Activated CD8-positive, alpha-beta memory T cell treated with anti-CD3 and anti-CD28 coated beads for 36 hours (primary cell): ENCODE measurements around the gene SFMBT1. TPM values are rescaled to one million over a fixed set of nuclear protein-coding genes. Genes with fewer than 3 reads are reported as not detected.

Experiments used
- CTCF ChIA-PET: fragments of 350-600 bp; sonication (Branson Sonifier 250); formaldehyde crosslinking; loops from one replicate; lab custom pipeline; 2021; ENCODE audit warnings: antibody characterized with exemption; lab: Charles Lee
- POLR2A ChIA-PET: fragments of 350-600 bp; sonication (Branson Sonifier 250); formaldehyde crosslinking; loops from one replicate; lab custom pipeline; 2021; ENCODE audit warnings: antibody characterized with exemption; lab: Charles Lee
- total RNA-seq, 2 experiments: library from RNA; stranded (reverse); gene quantifications; one replicate each; pipeline ENCODE4 v1.2.3, GENCODE V29; 2021

SFMBT1 gene
- total RNA-seq, 2 experiments from 2014 or later, result 17.4 to 20.3 TPM

DNA sequence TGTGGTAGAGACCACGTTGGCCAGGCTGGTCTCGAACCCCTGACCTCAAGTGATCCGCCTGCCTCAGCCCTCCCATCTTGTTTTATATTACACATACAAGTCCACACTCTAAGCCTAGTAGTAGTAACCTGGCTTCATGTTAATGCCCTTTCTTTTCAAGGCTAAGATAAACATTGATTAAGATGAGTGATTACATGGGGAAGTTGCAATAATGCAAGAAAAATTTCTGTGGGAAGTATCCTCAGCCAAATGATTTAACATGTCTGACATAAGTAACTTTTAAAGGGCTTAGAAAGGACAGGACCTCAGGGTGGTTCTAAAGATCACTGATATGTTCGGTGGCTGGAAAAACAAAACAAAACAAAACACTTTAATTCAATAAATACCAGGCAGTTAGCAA lies 72.1 kb downstream of the SFMBT1 start:
- ChIA-PET CTCF (no interaction called here), POLR2A (no interaction called here)

GRCh38 chr3:52971895-52972294 lies 74.0 kb downstream of the SFMBT1 start:
- ChIA-PET POLR2A (no interaction called here), CTCF (no interaction called here)

DNA sequence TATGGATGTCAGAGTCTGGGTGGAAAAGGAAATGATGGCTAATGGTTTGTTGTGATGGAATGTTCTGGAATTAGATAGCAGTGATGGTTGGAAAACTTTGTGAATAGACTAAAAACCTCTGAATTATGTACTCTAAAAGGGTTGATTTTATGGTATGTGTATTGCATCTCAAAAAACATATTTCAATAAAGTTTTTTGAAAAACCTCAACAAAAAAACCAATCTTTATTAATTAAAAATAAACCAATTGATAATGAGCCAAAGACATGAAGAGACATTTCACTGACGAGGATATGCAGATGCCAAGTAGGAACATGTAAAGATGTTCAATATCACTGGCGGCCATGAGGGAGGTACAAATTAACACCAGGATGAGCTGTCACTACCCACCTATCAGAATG lies 78.5 kb downstream of the SFMBT1 start:
- CTCF ChIA-PET, result no interaction called here

DNA sequence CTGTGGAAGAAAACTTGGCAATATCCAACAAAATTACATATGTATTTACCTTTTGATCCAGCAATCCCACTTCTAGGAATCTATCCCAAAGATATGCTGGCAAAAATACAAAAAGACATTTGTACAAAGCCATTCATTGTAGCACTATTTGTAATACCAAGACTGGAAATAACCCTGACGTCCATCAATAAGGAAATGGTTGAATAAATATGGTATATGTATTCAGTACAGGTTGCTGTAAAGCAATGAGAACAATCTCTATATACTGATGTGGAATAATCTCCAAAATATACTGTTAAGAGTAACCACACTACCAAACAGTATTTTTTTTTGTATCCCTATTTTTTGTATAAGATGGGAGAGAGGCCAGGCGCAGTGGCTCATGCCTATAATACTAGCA lies 83.7 kb downstream of the SFMBT1 start:
- ChIA-PET CTCF (no interaction called here), POLR2A (no interaction called here)

More for the DNA sequence above, 78.5 kb downstream of the SFMBT1 start:
- POLR2A ChIA-PET, result no interaction called here

DNA sequence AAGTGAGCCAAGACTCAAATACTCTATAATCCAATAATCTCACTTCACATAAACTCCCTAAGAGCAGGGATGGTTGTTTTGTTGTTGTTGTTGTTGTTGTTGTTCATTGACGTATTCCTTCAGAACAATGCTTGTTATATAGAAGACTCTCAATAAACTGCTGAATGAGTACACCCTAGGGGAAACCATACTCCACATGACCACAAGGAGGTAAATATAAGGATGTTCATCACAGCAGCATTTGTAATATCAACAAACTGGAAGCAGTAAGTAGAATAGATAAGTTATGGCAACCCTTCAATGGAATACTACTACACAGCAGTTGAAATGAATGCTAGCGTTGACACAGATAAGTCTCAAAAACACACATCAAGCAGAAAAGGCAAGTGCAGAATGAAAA lies 86.1 kb downstream of the SFMBT1 start:
- CTCF ChIA-PET, result no interaction called here
- POLR2A ChIA-PET, result no interaction called here

- CTCF ChIA-PET, result no interaction called here
- POLR2A ChIA-PET, result no interaction called here
Measured at GRCh38 chr3:52939600-52939999, 106.3 kb downstream of the SFMBT1 start.

DNA sequence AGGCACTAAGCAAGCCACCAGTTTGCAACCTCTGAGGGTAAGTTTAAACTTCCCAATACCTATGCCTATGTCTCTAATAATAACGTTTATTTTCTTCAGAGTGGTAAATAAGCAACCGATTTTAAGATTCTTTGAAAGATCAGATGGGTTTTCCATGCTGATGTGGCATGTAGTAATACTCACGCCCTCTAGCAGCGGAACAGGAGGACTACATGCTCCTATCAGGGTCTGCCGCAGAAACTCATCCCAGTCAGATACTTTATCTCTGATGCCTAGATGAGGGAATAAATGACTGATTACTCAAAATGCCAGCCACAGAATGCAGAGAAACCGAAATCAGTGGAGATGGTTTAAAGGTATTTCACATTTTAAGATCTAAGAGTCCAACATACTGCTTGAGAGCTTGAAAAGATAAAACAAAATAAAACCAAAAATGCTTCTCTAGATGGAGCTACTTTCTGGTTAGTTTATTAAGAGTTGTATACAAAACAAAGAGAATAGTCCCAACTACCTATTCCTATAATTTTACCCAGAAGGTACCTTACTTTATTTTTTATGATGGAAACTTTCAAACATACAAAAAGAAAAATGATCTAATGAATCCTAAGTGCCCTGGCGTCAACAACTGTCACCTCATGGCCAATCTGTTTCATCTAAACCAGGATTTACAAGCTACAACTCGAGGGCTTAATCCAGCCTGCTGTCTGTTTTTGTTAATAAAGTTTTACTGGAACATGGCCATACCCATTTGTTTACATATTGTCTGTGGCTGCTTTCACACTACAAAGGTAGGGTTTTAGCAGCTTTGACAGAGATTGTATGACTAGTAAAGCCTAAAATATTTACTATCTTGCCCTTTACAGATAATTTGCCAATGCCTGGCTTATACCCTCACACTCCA lies 111.0 kb downstream of the SFMBT1 start:
- CTCF ChIA-PET, result interaction anchor here (0.6 to 1.3 kb wide), 5 partner anchors 10 to 111 kb away, joined by 3 read pairs; partner anchors contain the start of gene SFMBT1
- POLR2A ChIA-PET, result no interaction called here

- POLR2A ChIA-PET, result no interaction called here
- CTCF ChIA-PET, result no interaction called here
Measured at GRCh38 chr3:52931889-52932288, 114.0 kb downstream of the SFMBT1 start.

GRCh38 chr3:52931328-52931727 lies 114.5 kb downstream of the SFMBT1 start:
- ChIA-PET CTCF (no interaction called here), POLR2A (no interaction called here)

DNA sequence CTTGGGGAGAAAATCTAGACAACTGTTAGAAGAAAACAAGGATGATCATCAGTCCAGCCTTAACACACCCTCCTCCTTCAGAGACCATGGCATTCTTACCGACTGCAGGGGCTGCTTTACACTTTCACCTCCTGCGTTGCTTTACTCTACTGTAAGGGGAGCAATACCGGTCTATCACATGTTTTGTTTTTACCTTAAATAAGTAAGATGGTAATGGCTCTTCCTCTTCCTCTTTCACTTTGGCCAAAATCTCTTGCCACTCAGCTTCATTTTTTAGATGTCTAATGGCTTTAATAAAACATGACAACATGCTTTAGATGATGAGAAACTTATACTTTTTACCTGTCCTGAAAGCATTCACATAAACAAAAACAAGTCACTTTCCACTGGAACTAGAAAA lies 115.1 kb downstream of the SFMBT1 start:
- CTCF ChIA-PET, result no interaction called here
- POLR2A ChIA-PET, result no interaction called here

DNA sequence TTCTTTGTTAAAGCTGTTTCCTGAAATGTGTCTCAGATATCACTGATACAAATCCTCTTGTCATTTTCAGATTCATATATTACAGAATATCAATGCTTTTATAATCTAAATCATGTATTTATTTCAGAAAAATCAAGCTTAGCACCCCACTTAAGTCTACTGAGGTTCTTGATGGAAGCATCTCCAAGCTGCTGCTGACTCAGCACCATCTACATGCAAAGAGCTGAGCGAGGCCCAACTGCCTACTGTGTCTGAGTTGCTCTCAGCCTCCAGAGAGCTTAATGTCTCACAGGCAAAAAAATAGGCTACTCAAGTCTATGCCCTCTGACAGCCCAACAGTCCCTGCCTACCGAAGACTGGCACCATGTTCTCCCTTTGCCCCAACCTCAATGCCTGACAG lies 119.3 kb downstream of the SFMBT1 start:
- POLR2A ChIA-PET, result no interaction called here
- CTCF ChIA-PET, result no interaction called here

GRCh38 chr3:52925405-52926313 lies 120.2 kb downstream of the SFMBT1 start:
- POLR2A ChIA-PET, result no interaction called here
- CTCF ChIA-PET, result interaction anchor here (1.1 kb wide), 1 partner anchor 9 kb away, joined by 3 read pairs; no protein-coding TSS in a partner anchor

GRCh38 chr3:52923963-52924362 lies 121.9 kb downstream of the SFMBT1 start:
- CTCF ChIA-PET, result no interaction called here
- POLR2A ChIA-PET, result no interaction called here

- POLR2A ChIA-PET, result no interaction called here
- CTCF ChIA-PET, result interaction anchor here (1.3 kb wide), 1 partner anchor 14 kb away, joined by 3 read pairs; no protein-coding TSS in a partner anchor
Measured at GRCh38 chr3:52920841-52921240, 125.0 kb downstream of the SFMBT1 start.

DNA sequence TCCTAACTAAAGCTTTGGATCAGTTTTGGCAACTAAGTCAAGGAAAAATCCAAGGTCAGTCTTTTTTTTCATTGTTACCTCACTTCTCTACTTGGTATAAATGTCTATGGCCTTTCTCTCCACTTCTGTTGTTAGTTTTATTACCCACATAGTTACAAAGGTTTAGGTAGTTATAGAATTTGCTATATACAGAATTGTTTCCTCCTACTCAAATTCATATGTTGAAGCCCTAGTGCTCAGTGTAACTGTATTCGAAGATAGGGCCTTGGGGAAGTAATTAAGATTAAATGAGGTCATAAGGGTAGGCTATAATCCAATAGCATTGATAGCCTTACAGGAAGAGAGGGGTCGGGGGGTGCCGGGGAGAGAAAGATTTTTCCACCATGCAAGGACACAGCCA lies 128.8 kb downstream of the SFMBT1 start:
- ChIA-PET POLR2A (no interaction called here), CTCF (no interaction called here)

DNA sequence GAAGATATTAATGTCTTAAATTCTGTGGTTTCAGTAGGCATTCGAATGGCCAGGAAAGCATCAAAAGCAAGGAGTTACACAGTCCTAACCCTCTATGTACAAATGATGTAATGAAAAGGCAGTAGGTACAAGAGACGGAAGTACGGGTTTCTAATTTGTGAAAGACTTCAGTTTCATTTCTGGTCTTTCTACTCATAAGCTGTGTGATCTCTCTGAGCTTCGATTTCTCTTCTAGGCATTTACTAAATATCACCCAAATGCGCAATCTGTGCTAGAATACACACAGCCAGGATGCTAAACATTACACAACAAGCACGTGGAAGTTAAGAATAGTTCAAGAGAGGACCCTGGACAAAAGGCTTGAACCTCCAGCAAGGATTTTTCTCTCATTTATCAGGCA lies 130.6 kb downstream of the SFMBT1 start:
- ChIA-PET POLR2A (no interaction called here), CTCF (interaction anchor here (1.2 kb wide), 1 partner anchor 70 kb away, joined by 3 read pairs; no protein-coding TSS in a partner anchor)

DNA sequence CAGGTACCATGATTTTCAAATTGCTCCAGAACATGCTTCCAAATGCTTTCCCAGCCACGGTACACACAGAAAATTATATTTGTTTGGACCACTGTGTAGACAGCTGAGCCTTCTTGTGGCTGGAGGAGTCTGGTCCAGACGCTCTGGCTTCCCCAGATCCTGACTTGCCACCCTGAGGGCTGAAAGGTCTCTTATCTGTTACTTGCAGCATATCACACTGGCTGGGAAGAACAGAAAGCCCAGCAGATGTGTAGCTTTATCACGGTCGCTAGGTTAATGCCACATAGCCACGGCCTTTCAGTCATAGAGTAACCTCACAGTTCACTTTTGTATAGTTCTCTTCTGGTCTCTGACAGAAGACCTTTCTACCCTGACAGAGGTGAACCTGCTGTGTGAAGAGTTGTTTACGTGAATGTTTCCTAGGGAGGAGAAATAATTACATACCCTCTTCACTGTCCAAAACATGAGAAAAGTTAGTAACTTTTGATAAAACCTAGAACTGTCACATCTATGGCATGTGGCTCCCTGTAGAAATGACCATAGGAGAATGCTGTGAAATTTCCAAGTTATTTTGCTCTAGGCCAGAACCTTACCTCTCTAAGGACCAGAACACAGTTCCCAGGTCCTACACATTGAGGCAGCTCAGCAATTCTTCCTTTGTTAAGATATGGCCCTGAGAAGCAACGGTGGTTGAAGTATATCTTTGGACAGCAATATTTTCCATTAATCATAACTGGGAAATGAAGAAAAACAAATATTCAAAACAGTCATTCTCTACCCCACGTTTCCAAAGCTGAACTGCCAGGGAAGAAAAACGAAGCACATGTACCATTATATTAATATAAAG lies 132.8 kb downstream of the SFMBT1 start:
- ChIA-PET POLR2A (interaction anchor here (0.5 kb wide), 1 partner anchor 141 kb away, joined by 3 read pairs; no protein-coding TSS in a partner anchor), CTCF (no interaction called here)

DNA sequence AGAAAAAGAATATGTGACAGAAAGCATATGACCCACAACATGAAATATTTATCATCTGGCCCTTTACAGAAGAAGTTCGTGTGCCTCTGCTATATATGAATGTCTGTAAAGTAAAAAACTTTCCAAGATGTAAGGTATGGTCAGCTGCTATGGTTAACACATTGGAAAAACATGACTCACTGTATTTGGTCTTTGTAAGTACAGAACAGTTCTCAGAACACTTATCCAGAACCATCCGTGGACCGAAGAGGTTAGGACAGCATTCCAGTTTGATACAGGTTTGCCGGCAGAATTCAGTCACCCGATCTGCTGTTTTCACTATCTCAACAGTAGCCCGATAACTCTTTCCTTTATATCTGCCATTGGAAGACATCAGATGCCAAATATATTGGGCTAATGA lies 135.1 kb downstream of the SFMBT1 start:
- POLR2A ChIA-PET, result no interaction called here
- CTCF ChIA-PET, result no interaction called here

DNA sequence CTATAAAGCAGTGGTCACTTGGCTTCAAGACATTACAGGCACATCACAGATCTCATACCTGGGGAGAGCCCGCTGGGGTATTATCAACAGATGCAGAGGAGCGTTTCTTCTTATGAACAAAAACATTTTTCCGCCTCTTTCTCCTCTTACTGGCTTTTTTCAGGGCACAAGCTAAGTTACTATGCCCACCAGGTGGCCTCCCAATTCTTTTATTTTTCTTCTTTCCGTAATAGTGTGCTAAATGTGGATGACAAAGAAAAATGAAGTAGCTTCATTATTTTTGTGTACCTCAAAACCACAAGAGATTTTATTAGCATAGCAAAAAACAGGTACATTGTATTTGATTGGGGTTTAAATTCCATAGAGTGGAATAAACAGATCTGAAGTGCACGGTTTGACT lies 138.4 kb downstream of the SFMBT1 start:
- CTCF ChIA-PET, result no interaction called here
- POLR2A ChIA-PET, result no interaction called here
